Measurements from ENCODE around the gene UBA1.

UBA1 gene

DNA sequence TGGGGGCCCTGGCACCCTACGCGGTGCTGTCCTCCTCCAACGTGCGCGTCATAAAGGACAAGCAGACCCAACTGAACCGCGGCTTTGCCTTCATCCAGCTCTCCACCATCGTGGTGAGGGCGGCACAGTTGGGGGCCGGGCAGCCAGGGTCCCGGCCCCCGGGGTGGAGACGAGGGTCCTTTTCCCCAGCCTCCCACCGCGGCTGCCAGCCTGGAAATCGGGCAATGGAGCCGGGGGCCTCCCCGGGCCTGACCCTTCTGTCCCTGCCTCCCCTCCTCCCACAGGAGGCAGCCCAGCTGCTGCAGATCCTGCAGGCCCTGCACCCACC is 13.7 kb upstream of the UBA1 start:
- DNase-seq (ENCODE audit: low spot score) = no peak
- in situ Hi-C loops (cut with MboI; ENCODE audit: low sequenced_read_pairs, unreplicated experiment) = no loop called here
- TF ChIP-seq, protein P1, sequence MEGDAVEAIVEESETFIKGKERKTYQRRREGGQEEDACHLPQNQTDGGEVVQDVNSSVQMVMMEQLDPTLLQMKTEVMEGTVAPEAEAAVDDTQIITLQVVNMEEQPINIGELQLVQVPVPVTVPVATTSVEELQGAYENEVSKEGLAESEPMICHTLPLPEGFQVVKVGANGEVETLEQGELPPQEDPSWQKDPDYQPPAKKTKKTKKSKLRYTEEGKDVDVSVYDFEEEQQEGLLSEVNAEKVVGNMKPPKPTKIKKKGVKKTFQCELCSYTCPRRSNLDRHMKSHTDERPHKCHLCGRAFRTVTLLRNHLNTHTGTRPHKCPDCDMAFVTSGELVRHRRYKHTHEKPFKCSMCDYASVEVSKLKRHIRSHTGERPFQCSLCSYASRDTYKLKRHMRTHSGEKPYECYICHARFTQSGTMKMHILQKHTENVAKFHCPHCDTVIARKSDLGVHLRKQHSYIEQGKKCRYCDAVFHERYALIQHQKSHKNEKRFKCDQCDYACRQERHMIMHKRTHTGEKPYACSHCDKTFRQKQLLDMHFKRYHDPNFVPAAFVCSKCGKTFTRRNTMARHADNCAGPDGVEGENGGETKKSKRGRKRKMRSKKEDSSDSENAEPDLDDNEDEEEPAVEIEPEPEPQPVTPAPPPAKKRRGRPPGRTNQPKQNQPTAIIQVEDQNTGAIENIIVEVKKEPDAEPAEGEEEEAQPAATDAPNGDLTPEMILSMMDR (IDR thresholded peaks at IDR 0.05; ENCODE audit: borderline replicate concordance, control extremely low read depth, extremely low read depth, insufficient read depth, missing control alignments) = no peak

DNA sequence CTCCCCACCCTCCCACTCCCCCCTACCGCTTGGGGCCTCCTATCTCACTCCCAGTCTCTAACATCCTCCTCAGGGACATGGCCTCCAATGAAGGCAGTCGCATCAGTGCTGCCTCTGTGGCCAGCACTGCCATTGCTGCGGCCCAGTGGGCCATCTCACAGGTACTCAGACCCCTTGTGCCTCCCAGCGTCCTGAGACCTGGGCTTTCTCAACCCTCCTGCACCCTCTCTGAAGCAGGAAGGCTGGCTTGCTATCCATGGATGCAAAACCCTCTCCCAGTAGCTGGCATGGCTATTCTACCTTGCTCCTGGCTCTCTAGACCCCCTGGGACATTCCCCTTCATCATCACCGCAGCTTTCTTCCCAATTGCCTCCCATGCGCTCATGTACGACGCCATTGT is 13.3 kb upstream of the UBA1 start:
- in situ Hi-C loops (cut with MboI; ENCODE audit: low sequenced_read_pairs, unreplicated experiment) = no loop called here
- TF ChIP-seq, protein P1 (IDR thresholded peaks at IDR 0.05; ENCODE audit: borderline replicate concordance, control extremely low read depth, extremely low read depth, insufficient read depth, missing control alignments) = no peak

DNA sequence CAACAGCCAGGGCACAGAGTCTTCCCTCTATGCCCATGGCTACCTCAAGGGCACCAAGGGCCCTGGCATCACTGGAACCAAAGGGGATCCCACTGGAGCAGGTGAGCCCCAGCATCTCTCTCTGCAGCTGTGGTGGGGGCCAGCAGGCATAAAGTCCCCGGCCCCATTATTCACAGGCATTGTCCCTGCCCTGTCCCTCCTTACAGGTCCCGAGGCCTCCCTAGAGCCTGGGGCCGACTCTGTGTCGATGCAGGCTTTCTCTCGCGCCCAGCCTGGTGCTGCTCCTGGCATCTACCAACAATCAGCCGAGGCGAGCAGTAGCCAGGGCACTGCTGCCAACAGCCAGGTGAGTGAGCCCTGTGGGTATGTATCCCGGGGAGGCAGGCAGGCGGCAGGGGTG is 12.3 kb upstream of the UBA1 start:
- in situ Hi-C loops (cut with MboI; ENCODE audit: low sequenced_read_pairs, unreplicated experiment) = no loop called here
- TF ChIP-seq, protein P1 (IDR thresholded peaks at IDR 0.05; ENCODE audit: borderline replicate concordance, control extremely low read depth, extremely low read depth, insufficient read depth, missing control alignments) = no peak
- DNase-seq (ENCODE audit: low spot score) = no peak

More for the DNA sequence above, 13.3 kb upstream of the UBA1 start:
- DNase-seq (ENCODE audit: low spot score) = no peak

DNA sequence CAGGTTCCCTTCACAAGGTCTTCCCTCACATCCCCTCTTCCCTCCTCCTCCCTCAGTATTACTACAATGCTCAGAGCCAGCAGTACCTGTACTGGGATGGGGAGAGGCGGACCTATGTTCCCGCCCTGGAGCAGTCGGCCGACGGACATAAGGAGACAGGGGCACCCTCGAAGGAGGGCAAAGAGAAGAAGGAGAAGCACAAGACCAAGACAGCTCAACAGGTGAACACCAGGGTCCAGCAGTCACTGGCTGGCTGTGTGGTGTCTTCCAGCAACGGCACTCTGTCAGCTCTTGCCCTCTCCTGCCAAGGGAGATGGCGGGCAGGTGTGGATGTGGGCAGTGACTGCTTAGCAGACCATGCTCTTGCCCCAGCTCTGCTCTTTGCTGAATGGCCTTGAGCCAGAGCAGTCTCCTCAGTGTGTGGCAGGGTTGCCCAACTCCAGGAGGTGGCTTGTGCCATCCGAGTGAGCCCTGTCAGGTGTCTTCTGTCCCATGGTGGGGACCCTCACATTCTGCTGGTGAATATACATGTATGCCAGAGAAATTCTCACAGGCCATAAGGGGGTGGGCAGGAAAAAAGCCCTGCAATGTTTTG is 11.4 kb upstream of the UBA1 start:
- TF ChIP-seq, protein P1 (IDR thresholded peaks at IDR 0.05; ENCODE audit: borderline replicate concordance, control extremely low read depth, extremely low read depth, insufficient read depth, missing control alignments) = no peak
- in situ Hi-C loops (cut with MboI; ENCODE audit: low sequenced_read_pairs, unreplicated experiment) = no loop called here
- DNase-seq (ENCODE audit: low spot score) = no peak

DNA sequence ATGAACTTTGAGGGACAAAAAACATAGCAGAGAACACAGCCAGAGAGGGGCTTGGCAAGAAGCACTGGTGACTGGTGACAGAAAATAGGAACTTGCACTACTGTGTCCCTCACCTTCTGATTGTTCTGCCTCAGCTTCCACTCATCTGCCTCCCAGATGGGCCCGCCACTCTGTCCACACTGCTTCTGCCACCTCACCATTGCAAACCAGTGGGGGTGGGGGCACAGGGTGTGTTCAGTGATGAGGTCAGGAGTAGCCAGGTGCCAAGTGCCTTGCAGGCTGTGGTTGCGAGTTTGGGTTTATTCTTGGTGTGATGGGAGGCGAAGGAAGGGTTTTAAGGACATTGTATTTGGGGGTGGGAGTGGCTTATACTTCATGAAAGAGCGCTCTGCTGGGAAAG is 9.1 kb upstream of the UBA1 start:
- in situ Hi-C loops (cut with MboI; ENCODE audit: low sequenced_read_pairs, unreplicated experiment) = no loop called here
- no peak for DNase-seq (ENCODE audit: low spot score)
- TF ChIP-seq, protein P1 (IDR thresholded peaks at IDR 0.05; ENCODE audit: borderline replicate concordance, control extremely low read depth, extremely low read depth, insufficient read depth, missing control alignments) = no peak

DNA sequence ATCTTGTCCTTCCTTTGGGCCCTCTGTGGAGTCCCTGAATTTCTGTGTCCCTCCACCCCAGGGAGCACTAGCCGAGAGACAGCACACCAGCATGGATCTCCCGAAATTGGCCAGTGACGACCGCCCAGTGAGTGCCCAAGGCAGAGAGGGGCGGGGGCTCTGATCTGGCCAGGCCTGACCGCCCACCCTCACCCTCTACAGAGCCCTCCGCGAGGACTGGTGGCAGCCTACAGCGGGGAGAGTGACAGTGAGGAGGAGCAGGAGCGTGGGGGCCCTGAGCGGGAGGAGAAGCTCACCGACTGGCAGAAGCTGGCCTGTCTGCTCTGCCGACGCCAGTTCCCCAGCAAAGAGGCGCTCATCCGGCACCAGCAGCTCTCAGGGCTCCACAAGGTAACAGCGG is 8.4 kb upstream of the UBA1 start:
- TF ChIP-seq, protein P1 (IDR thresholded peaks at IDR 0.05; ENCODE audit: borderline replicate concordance, control extremely low read depth, extremely low read depth, insufficient read depth, missing control alignments) = no peak
- DNase-seq (ENCODE audit: low spot score) = no peak
- in situ Hi-C loops (cut with MboI; ENCODE audit: low sequenced_read_pairs, unreplicated experiment) = no loop called here

Data from GM13976 (cell line).